HCT116 (cell line): ENCODE results near the gene SPATS2L. TPM values are rescaled to one million over a fixed set of nuclear protein-coding genes. Genes with fewer than 3 reads are reported as not detected.

Experiments
- ATAC-seq: fragments of 200-7000 bp; cut with Tn5 transposase; 2 replicates; pipeline ENCODE4 v1.9.1; 2020; ENCODE audit warnings: mild to moderate bottlenecking, moderate library complexity
- BruUV-seq: library from RNA; stranded (reverse); fragments of 400-500 nt; replicated peaks from 2 replicates; lab custom pipeline; 2021; lab: Mats Ljungman, UMichigan
- CTCF ChIA-PET: fragments of 300-600 bp; sonication (Branson Sonifier 250); formaldehyde crosslinking; loops from one replicate; lab custom pipeline; 2021; ENCODE audit warnings: antibody characterized with exemption; lab: Charles Lee
- POLR2A ChIA-PET: fragments of 300-600, 350-600 bp; sonication (Branson Sonifier 250); formaldehyde crosslinking; loops from one replicate; lab custom pipeline; 2021; ENCODE audit warnings: antibody characterized with exemption; lab: Charles Lee
- RAD21 ChIA-PET, 2 experiments: fragments of 300-600 bp; sonication (Branson Sonifier 250); formaldehyde crosslinking; loops; one replicate each; lab custom pipeline; 2023; ENCODE audit warnings: low total read pairs in 2 of 2; ENCODE audit not compliant: uncharacterized antibody in 2 of 2, unreplicated experiment in 2 of 2, low non-redundant PET in 1 of 2; lab: Charles Lee
- DNase-seq: peaks from one replicate; pipeline ENCODE4 v3.0.0-alpha.2; 2010; ENCODE audit warnings: low read depth, low spot score
- H2AFZ ChIP-seq: fragments of 200-600 bp; shearing (Covaris generic), sonication (generic); 2 replicates; pipeline ENCODE4 v1.6.1; 2017; ENCODE audit warnings: low read depth, mixed run types, mixed read lengths, antibody characterized with exemption, low read length; ENCODE audit not compliant: poor library complexity, severe bottlenecking
- H3K27ac ChIP-seq: 2 replicates; pipeline ENCODE4 v1.5.1; 2012; ENCODE audit warnings: low read depth, low read length
- H3K27me3 ChIP-seq: fragments of 200-600 bp; sonication (generic); 2 replicates; pipeline ENCODE4 v1.6.1; 2016; ENCODE audit warnings: mixed run types, low read length, mixed read lengths; ENCODE audit not compliant: insufficient read depth
- H3K36me3 ChIP-seq, 2 experiments: fragments of 200-500 bp in 1 of 2; fragments of 200-600 bp in 1 of 2; sonication (Bioruptor generic) in 1 of 2; sonication (generic) in 1 of 2; 2 replicates each; pipeline versions ENCODE4 v1.5.1 to v1.6.1; 2014 to 2016; ENCODE audit warnings: low read length in 2 of 2, inconsistent platforms in 1 of 2, mixed read lengths in 1 of 2, mixed run types in 1 of 2; ENCODE audit not compliant: insufficient read depth in 2 of 2, control insufficient read depth in 1 of 2
- H3K4me1 ChIP-seq, 2 experiments: fragments of 200-600 bp in 1 of 2; sonication (generic) in 1 of 2; 2 replicates each; pipeline versions ENCODE4 v1.5.1 to v1.6.1; 2012 to 2017; ENCODE audit warnings: low read length in 2 of 2, inconsistent platforms in 1 of 2, mild to moderate bottlenecking in 1 of 2, mixed read lengths in 1 of 2, mixed run types in 1 of 2, moderate library complexity in 1 of 2; ENCODE audit not compliant: insufficient read depth in 2 of 2, control insufficient read depth in 1 of 2
- H3K4me2 ChIP-seq: fragments of 200-600 bp; sonication (generic); 2 replicates; pipeline ENCODE4 v1.6.1; 2017; ENCODE audit warnings: mixed run types, low read length, mixed read lengths
- H3K4me3 ChIP-seq, 2 experiments: fragments of 200-600 bp in 1 of 2; sonication (generic) in 1 of 2; replicated peaks in 1 of 2; 2 replicates each; pipeline ENCODE4 v1.5.1; 2011 to 2016; ENCODE audit warnings: low read length in 2 of 2, control low read depth in 1 of 2, low read depth in 1 of 2, mild to moderate bottlenecking in 1 of 2, mixed read lengths in 1 of 2, mixed run types in 1 of 2
- H3K79me2 ChIP-seq: fragments of 200-600 bp; sonication (generic); 2 replicates; pipeline ENCODE4 v1.6.1; 2017; ENCODE audit warnings: mild to moderate bottlenecking, mixed run types, low read length, moderate library complexity, mixed read lengths; ENCODE audit not compliant: insufficient read depth
- H3K9ac ChIP-seq: fragments of 200-600 bp; sonication (generic); 2 replicates; pipeline ENCODE4 v1.6.1; 2016; ENCODE audit warnings: low read length, mixed read lengths
- H3K9me2 ChIP-seq: fragments of 200-600 bp; sonication (generic), shearing (Covaris generic); 2 replicates; pipeline ENCODE4 v1.6.1; 2017; ENCODE audit warnings: mixed run types, mild to moderate bottlenecking, moderate library complexity; ENCODE audit not compliant: insufficient read depth
- H3K9me3 ChIP-seq, 2 experiments: fragments of 200-500 bp in 1 of 2; fragments of 200-600 bp in 1 of 2; sonication (Bioruptor generic) in 1 of 2; sonication (generic) in 1 of 2; 2 replicates each; pipeline ENCODE4 v1.6.1; 2014 to 2017; ENCODE audit warnings: low read length in 2 of 2, mixed read lengths in 2 of 2, inconsistent platforms in 1 of 2, low read depth in 1 of 2, mild to moderate bottlenecking in 1 of 2, mixed run types in 1 of 2, moderate library complexity in 1 of 2; ENCODE audit not compliant: control insufficient read depth in 1 of 2, insufficient read depth in 1 of 2
- H4K20me1 ChIP-seq: fragments of 200-600 bp; sonication (generic), shearing (Covaris generic); 2 replicates; pipeline ENCODE4 v1.6.1; 2017; ENCODE audit warnings: mixed run types, mild to moderate bottlenecking, moderate library complexity; ENCODE audit not compliant: insufficient read depth
- FOSL1 ChIP-seq: IDR thresholded peaks from 2 replicates; pipeline ENCODE4 v1.6.1; 2012; ENCODE audit warnings: low read depth
- POLR2A ChIP-seq: IDR thresholded peaks from 2 replicates; pipeline ENCODE4 v1.7.0; 2011; ENCODE audit warnings: borderline replicate concordance; ENCODE audit not compliant: insufficient read depth, insufficient read length; ENCODE audit errors: extremely low read depth
- SIN3A ChIP-seq: IDR thresholded peaks from 2 replicates; pipeline ENCODE4 v1.6.1; 2012; ENCODE audit warnings: low read depth
- SP1 ChIP-seq: IDR thresholded peaks from 2 replicates; pipeline ENCODE4 v1.6.1; 2012; ENCODE audit warnings: low read depth
- YY1 ChIP-seq: IDR thresholded peaks from 2 replicates; pipeline ENCODE4 v1.6.1; 2011; ENCODE audit warnings: low read length, low read depth, moderate library complexity, mild to moderate bottlenecking; ENCODE audit not compliant: insufficient replicate concordance; ENCODE audit errors: extremely low read depth
- ZFX ChIP-seq: fragments of 450-650 bp; IDR thresholded peaks from 2 replicates; pipeline ENCODE4 v1.6.1; 2017
- ZNF274 ChIP-seq: fragments of 200-500 bp; sonication (Bioruptor generic); IDR thresholded peaks from 2 replicates; pipeline ENCODE4 v1.6.1; 2014; ENCODE audit warnings: mild to moderate bottlenecking, low read depth, low read length, inconsistent platforms
- intact Hi-C: fragments of 100-400 bp; cut with micrococcal nuclease; formaldehyde crosslinking; loops from 2 replicates; pipeline ENCODE4 v1.10.0; 2022
- total RNA-seq: library from RNA; stranded (reverse); gene quantifications from one replicate; pipeline ENCODE4 v1.2.1, GENCODE V29; 2021; ENCODE audit not compliant: unreplicated experiment
- TF ChIP-seq, protein P1 (sequence below), 3 experiments: fragments of 200-600 bp in 1 of 3; sonication (generic) in 1 of 3; IDR thresholded peaks in 2 of 3; conservative IDR thresholded peaks in 1 of 3; 2 replicates each; pipeline ENCODE4 v1.5.1; 2012 to 2017; ENCODE audit warnings: low read depth in 2 of 3, low read length in 2 of 3, antibody characterized with exemption in 1 of 3, borderline replicate concordance in 1 of 3, control low read depth in 1 of 3, mild to moderate bottlenecking in 1 of 3, mixed read lengths in 1 of 3, mixed run types in 1 of 3, moderate library complexity in 1 of 3; ENCODE audit not compliant: insufficient read depth in 1 of 3
- TF ChIP-seq, protein P2 (sequence below): IDR thresholded peaks from 2 replicates; pipeline ENCODE4 v1.6.1; 2011; ENCODE audit warnings: mild to moderate bottlenecking, low read length, moderate library complexity; ENCODE audit not compliant: insufficient replicate concordance; ENCODE audit errors: extremely low read depth
- TF ChIP-seq, protein P3 (sequence below): IDR thresholded peaks from 2 replicates; pipeline ENCODE4 v1.6.1; 2012

Gene SPATS2L
- total RNA-seq, 1 experiment from 2014 or later = 87.1 TPM

DNA sequence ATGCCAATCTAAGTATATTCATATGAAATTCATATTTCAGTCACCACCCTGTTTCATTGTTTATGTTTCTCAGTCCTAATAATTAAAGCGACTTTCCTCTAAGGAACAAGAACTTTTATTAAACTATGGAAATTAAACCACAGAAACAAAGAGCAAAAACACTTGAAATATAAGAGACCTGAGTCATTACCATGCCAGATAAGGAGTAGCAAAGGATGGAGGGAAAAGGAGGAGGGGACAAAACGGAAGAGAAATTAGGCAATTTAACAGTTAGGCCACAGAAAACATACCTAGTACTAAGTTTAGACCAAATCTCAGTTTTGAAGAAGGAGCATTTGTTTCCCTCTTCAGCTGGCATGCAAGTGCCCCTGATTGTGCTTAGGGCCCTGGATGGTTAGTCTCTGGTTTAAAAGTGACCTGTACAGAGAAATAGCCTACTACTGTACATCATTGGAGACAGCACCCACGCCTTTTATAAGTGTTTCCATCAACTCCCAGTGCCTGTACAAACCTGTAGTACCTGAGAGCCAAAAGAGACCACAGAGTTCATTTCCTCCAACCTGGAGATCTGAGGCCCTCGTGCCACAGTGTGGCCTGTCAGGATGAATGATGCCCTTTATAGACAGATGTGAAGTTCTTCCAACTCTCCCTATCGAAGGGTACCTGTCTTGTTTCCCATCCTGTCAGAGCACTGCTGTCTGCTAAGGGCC, 74.5 kb downstream of the SPATS2L start:
- ATAC-seq (no peak), DNase-seq (no peak)
- Histone ChIP-seq H4K20me1 (no peaks in the 10 kb centered on the region), H3K4me2 (peak overlapping the region; percentile 4; the same call in 1 of the 2 replicates), H3K9me3 (no peaks in the 10 kb centered on the region), H3K4me3 (no peak overlapping the region), H3K27ac (no peak overlapping the region), H3K79me2 (peaks cover 43% of the 10 kb centered on the region), H3K36me3 (no peaks in the 10 kb centered on the region), H3K9ac (no peak overlapping the region), H3K27me3 (no peaks in the 10 kb centered on the region), H2AFZ (no peak overlapping the region), H3K4me1 (peaks cover 41 to 59% of the 10 kb centered on the region in 2 experiments), H3K9me2 (no peaks in the 10 kb centered on the region)
- no TSS peak for BruUV-seq
- CTCF ChIA-PET = no interaction called here
- TF ChIP-seq ZFX (no peak), POLR2A (no peak), ZNF274 (no peak), FOSL1 (no peak), SP1 (no peak), YY1 (no peak), SIN3A (no peak)
- TF ChIP-seq, protein P1, sequence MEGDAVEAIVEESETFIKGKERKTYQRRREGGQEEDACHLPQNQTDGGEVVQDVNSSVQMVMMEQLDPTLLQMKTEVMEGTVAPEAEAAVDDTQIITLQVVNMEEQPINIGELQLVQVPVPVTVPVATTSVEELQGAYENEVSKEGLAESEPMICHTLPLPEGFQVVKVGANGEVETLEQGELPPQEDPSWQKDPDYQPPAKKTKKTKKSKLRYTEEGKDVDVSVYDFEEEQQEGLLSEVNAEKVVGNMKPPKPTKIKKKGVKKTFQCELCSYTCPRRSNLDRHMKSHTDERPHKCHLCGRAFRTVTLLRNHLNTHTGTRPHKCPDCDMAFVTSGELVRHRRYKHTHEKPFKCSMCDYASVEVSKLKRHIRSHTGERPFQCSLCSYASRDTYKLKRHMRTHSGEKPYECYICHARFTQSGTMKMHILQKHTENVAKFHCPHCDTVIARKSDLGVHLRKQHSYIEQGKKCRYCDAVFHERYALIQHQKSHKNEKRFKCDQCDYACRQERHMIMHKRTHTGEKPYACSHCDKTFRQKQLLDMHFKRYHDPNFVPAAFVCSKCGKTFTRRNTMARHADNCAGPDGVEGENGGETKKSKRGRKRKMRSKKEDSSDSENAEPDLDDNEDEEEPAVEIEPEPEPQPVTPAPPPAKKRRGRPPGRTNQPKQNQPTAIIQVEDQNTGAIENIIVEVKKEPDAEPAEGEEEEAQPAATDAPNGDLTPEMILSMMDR (IDR thresholded peaks at IDR 0.05 in 2 of 3, conservative IDR thresholded peaks at IDR 0.05 in 1 of 3; ENCODE audit: borderline replicate concordance in 1 of 3, insufficient read depth in 1 of 3, low read depth in 2 of 3, low read length in 2 of 3) = no peak
- TF ChIP-seq, protein P2, sequence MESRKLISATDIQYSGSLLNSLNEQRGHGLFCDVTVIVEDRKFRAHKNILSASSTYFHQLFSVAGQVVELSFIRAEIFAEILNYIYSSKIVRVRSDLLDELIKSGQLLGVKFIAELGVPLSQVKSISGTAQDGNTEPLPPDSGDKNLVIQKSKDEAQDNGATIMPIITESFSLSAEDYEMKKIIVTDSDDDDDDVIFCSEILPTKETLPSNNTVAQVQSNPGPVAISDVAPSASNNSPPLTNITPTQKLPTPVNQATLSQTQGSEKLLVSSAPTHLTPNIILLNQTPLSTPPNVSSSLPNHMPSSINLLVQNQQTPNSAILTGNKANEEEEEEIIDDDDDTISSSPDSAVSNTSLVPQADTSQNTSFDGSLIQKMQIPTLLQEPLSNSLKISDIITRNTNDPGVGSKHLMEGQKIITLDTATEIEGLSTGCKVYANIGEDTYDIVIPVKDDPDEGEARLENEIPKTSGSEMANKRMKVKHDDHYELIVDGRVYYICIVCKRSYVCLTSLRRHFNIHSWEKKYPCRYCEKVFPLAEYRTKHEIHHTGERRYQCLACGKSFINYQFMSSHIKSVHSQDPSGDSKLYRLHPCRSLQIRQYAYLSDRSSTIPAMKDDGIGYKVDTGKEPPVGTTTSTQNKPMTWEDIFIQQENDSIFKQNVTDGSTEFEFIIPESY = no peak
- TF ChIP-seq, protein P3, sequence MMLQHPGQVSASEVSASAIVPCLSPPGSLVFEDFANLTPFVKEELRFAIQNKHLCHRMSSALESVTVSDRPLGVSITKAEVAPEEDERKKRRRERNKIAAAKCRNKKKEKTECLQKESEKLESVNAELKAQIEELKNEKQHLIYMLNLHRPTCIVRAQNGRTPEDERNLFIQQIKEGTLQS = no peak
- POLR2A ChIA-PET = no interaction called here
- intact Hi-C loops = no loop called here
- RAD21 ChIA-PET = no interaction called here
